Fibroblast of villous mesenchyme (primary cell): ENCODE results near the gene HNRNPUL1. TPM values are rescaled to one million over a fixed set of nuclear protein-coding genes. Genes with fewer than 3 reads are reported as not detected.

Source experiments
- DNase-seq: peaks from one replicate; pipeline ENCODE4 v3.0.0-alpha.2; 2010; ENCODE audit warnings: low read depth
- H3K4me3 ChIP-seq: 2 replicates; pipeline ENCODE4 v1.5.1; 2011; ENCODE audit warnings: low read depth, mild to moderate bottlenecking, low read length
- CTCF ChIP-seq: IDR thresholded peaks from 2 replicates; pipeline ENCODE4 v1.5.1; 2012; ENCODE audit warnings: low read depth, mild to moderate bottlenecking, low read length; ENCODE audit not compliant: insufficient read depth
- total RNA-seq: library from RNA; depleted of rRNA; stranded (reverse); fragments of >200 nt; gene quantifications from 2 replicates; pipeline ENCODE4 v1.2.3, GENCODE V29; 2012

Gene HNRNPUL1
- total RNA-seq, 1 donor: 123 TPM

- no peak for DNase-seq
- TF ChIP-seq CTCF: no peak
- no peak overlapping the region for H3K4me3 ChIP-seq
Measured at GRCh38 chr19:41235480-41235879, 28.7 kb upstream of the HNRNPUL1 start.

GRCh38 chr19:41238244-41238643, 25.9 kb upstream of the HNRNPUL1 start:
- no peak overlapping the region for H3K4me3 ChIP-seq
- DNase-seq: no peak
- TF ChIP-seq CTCF: no peak

GRCh38 chr19:41239363-41239762, 24.8 kb upstream of the HNRNPUL1 start:
- no peak for TF ChIP-seq CTCF
- DNase-seq: no peak
- no peak overlapping the region for H3K4me3 ChIP-seq

- H3K4me3 ChIP-seq: no peak overlapping the region
- TF ChIP-seq CTCF: no peak
- DNase-seq: no peak
Measured at GRCh38 chr19:41239961-41240574, 24.1 kb upstream of the HNRNPUL1 start.

- H3K4me3 ChIP-seq: no peak overlapping the region
- no peak for DNase-seq
- no peak for TF ChIP-seq CTCF
Measured at GRCh38 chr19:41241859-41242258, 22.3 kb upstream of the HNRNPUL1 start.

- DNase-seq: no peak
- no peak overlapping the region for H3K4me3 ChIP-seq
- TF ChIP-seq CTCF: no peak
Measured at GRCh38 chr19:41244117-41244516, 20.1 kb upstream of the HNRNPUL1 start.

GRCh38 chr19:41245843-41246242, 18.3 kb upstream of the HNRNPUL1 start:
- no peak overlapping the region for H3K4me3 ChIP-seq
- TF ChIP-seq CTCF: no peak
- no peak for DNase-seq
